Thoracic aorta (tissue), 2 donors: ENCODE data around the gene YIPF1. TPM values are rescaled to one million over a fixed set of nuclear protein-coding genes. Genes with fewer than 3 reads are reported as not detected.

Experiments used
- ATAC-seq: fragments of 150-250 bp; one replicate; pipeline ENCODE4 v1.8.0; 2017; ENCODE audit warnings: low read depth; ENCODE audit not compliant: insufficient number of reproducible peaks, low FRiP score
- DNase-seq: peaks from one replicate; pipeline ENCODE4 v3.0.0-alpha.2; 2020; ENCODE audit warnings: low spot score
- H3K27ac ChIP-seq, 2 donors: fragments of 200-600 bp; sonication (generic); 1 replicate in 1 of 2; 2 replicates in 1 of 2; pipeline ENCODE4 v1.5.1; 2016; ENCODE audit warnings: mild to moderate bottlenecking in 2 of 2, moderate library complexity in 2 of 2
- H3K27me3 ChIP-seq: fragments of 200-600 bp; sonication (generic); replicated peaks from 2 replicates; pipeline ENCODE4 v1.6.0; 2016; ENCODE audit warnings: mild to moderate bottlenecking; ENCODE audit not compliant: insufficient read depth
- H3K36me3 ChIP-seq: fragments of 200-600 bp; sonication (generic); one replicate; pipeline ENCODE4 v1.5.1; 2016
- H3K4me1 ChIP-seq, 2 donors: fragments of 200-600 bp; sonication (generic); 1 replicate in 1 of 2; 2 replicates in 1 of 2; pipeline versions ENCODE4 v1.5.1 to v1.6.0; 2016; ENCODE audit warnings: low read depth in 2 of 2, mild to moderate bottlenecking in 1 of 2; ENCODE audit not compliant: control insufficient read depth in 1 of 2
- H3K4me3 ChIP-seq: fragments of 200-600 bp; sonication (generic); 2 replicates; pipeline ENCODE4 v1.5.1; 2016; ENCODE audit warnings: mild to moderate bottlenecking
- H3K9me3 ChIP-seq: fragments of 200-600 bp; sonication (generic); 2 replicates; pipeline ENCODE4 v1.5.1; 2016
- CTCF ChIP-seq: fragments of 200-600 bp; sonication (generic); IDR thresholded peaks from one replicate; pipeline ENCODE4 v1.5.1; 2019; ENCODE audit warnings: antibody characterized with exemption
- total RNA-seq, 2 donors: library from RNA; depleted of rRNA; stranded (reverse); fragments of >200 nt; gene quantifications; one replicate each; pipeline versions ENCODE4 v1.1.0 to v1.2.3, GENCODE V29; 2016

The YIPF1 gene
- total RNA-seq, 2 donors from 2014 or later: 18.8 to 20.7 TPM

GRCh38 chr1:53930932-53931331, 41.3 kb upstream of the YIPF1 start:
- no peak for ATAC-seq
- Histone ChIP-seq H3K4me1 (no peaks in the 10 kb centered on the region), H3K4me3 (no peak overlapping the region), H3K9me3 (peaks cover 6% of the 10 kb centered on the region), H3K36me3 (no peaks in the 10 kb centered on the region), H3K27me3 (no peaks in the 10 kb centered on the region), H3K27ac (no peak overlapping the region)
- DNase-seq: no peak
- no peak for TF ChIP-seq CTCF

- DNase-seq: no peak
- H3K4me3 ChIP-seq: no peak overlapping the region
- no peak overlapping the region for H3K27ac ChIP-seq
- H3K4me1 ChIP-seq: no peaks in the 10 kb centered on the region
- H3K9me3 ChIP-seq: peaks cover 4% of the 10 kb centered on the region
- peaks cover 1% of the 10 kb centered on the region for H3K36me3 ChIP-seq
- no peak for TF ChIP-seq CTCF
- no peaks in the 10 kb centered on the region for H3K27me3 ChIP-seq
- ATAC-seq: no peak
Measured at GRCh38 chr1:53929246-53929960, 39.8 kb upstream of the YIPF1 start.

- H3K36me3 ChIP-seq: peaks cover 2% of the 10 kb centered on the region
- no peak for ATAC-seq
Measured at GRCh38 chr1:53927376-53927881, 37.8 kb upstream of the YIPF1 start.

GRCh38 chr1:53919675-53920066, 30.1 kb upstream of the YIPF1 start:
- no peaks in the 10 kb centered on the region for H3K27me3 ChIP-seq
- peaks cover 0 to 11% of the 10 kb centered on the region in 2 donors for H3K4me1 ChIP-seq
- no peaks in the 10 kb centered on the region for H3K9me3 ChIP-seq
- peaks cover 8% of the 10 kb centered on the region for H3K36me3 ChIP-seq
- no peak for TF ChIP-seq CTCF
- H3K4me3 ChIP-seq: no peak overlapping the region
- ATAC-seq (no peak), DNase-seq (no peak)
- H3K27ac ChIP-seq: peak overlapping the region in 1 of 2 donors; percentile 46

More at GRCh38 chr1:53927376-53927881, 37.8 kb upstream of the YIPF1 start:
- TF ChIP-seq CTCF: no peak
- H3K27ac ChIP-seq: no peak overlapping the region
- DNase-seq: no peak
- no peaks in the 10 kb centered on the region for H3K27me3 ChIP-seq
- H3K4me3 ChIP-seq: no peak overlapping the region
- H3K4me1 ChIP-seq: no peaks in the 10 kb centered on the region
- no peaks in the 10 kb centered on the region for H3K9me3 ChIP-seq

- TF ChIP-seq CTCF: no peak
Measured at GRCh38 chr1:53918343-53918742, 28.7 kb upstream of the YIPF1 start.

More at GRCh38 chr1:53918343-53918742, 28.7 kb upstream of the YIPF1 start:
- ATAC-seq (no peak), DNase-seq (no peak)
- Histone ChIP-seq H3K9me3 (no peaks in the 10 kb centered on the region), H3K4me3 (no peak overlapping the region), H3K27me3 (no peaks in the 10 kb centered on the region), H3K4me1 (peaks cover 0 to 11% of the 10 kb centered on the region in 2 donors), H3K27ac (no peak overlapping the region), H3K36me3 (peaks cover 7% of the 10 kb centered on the region)
